WI38 (cell line): ENCODE measurements around the gene RSPH1.

ENCODE experiments used
- H3K4me3 ChIP-seq: 2 replicates; pipeline ENCODE4 v1.5.1; 2011; ENCODE audit warnings: low read depth, mild to moderate bottlenecking, control low read depth, low read length
- CTCF ChIP-seq: IDR thresholded peaks from 2 replicates; pipeline ENCODE4 v1.5.1; 2012; ENCODE audit warnings: low read depth, mild to moderate bottlenecking, control low read depth, low read length

The RSPH1 gene

GRCh38 chr21:42459082-42459460, 37.0 kb downstream of the RSPH1 start:
- no peak for TF ChIP-seq CTCF
- no peak overlapping the region for H3K4me3 ChIP-seq

GRCh38 chr21:42456457-42456856, 39.6 kb downstream of the RSPH1 start:
- TF ChIP-seq CTCF, result no peak
- H3K4me3 ChIP-seq, result no peak overlapping the region

GRCh38 chr21:42455754-42456440, 40.1 kb downstream of the RSPH1 start:
- TF ChIP-seq CTCF, result no peak
- H3K4me3 ChIP-seq, result no peak overlapping the region

- TF ChIP-seq CTCF, result no peak
- H3K4me3 ChIP-seq, result no peak overlapping the region
Measured at GRCh38 chr21:42455196-42455595, 40.8 kb downstream of the RSPH1 start.

DNA sequence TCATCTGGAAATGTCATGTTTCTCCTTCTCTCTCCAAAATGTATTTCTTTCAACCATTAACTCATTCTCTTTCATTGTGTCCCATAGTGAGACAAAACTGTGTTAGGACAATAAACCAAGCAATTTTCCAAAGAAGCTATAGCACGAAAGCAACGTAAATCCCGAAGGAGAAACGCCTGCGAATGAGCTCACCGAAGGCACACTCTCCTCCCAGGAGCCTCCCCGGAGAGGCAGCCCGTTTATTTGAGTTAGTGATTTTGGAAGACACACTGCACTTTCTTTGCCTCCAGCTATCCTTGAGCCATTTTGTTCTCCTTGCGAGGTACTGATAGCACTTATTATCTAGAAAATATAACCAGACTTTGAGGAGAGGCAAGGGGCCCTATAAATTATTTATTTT, 41.2 kb downstream of the RSPH1 start:
- TF ChIP-seq CTCF, result no peak
- no peak overlapping the region for H3K4me3 ChIP-seq

DNA sequence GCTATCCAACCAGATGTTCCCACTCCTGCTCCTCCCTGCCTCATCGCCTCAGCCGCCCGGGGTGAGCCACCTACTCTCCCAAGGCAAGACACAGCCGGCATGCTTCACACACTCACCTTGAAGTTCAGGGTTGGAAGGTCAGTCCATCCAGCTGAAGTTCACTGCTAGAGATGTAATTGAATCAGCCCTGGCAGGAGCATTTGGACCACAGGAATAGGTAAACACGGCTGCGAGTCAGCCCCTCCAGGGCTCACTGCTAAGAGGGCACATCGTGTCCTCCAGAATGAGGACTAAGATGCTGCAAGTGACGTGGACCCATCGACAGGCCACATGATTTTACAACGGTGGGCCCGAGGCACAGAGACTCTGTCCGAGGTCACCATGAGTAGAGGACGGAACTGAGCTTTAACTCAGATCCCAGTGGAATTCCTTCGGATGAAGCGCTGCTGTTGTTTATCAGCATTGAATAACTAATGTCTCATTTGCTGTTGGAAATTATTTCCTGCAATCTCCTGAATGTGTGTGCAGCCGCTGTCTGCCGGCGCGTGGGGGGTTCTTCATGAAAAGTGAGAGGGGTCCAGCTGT, 41.9 kb downstream of the RSPH1 start:
- H3K4me3 ChIP-seq, result no peak overlapping the region
- no peak for TF ChIP-seq CTCF

- TF ChIP-seq CTCF, result no peak
- no peak overlapping the region for H3K4me3 ChIP-seq
Measured at GRCh38 chr21:42453224-42453985, 42.6 kb downstream of the RSPH1 start.
